K562 (cell line): Measurements from ENCODE around the gene PYGB. TPM values are rescaled to one million over a fixed set of nuclear protein-coding genes. Genes with fewer than 3 reads are reported as not detected.

Experiments used
- DDX20 ChIP-seq: fragments of 450-650 bp; IDR thresholded peaks from 2 replicates; pipeline ENCODE4 v1.6.1; 2016; ENCODE audit warnings: missing genetic modification characterization, low read depth, mild to moderate bottlenecking, missing compliant biosample characterization, moderate library complexity
- DMBX1 ChIP-seq: fragments of 250-450 bp; sonication (Bioruptor Pico); IDR thresholded peaks from 2 replicates; pipeline ENCODE4 v1.8.0; 2022; ENCODE audit warnings: inconsistent platforms, mild to moderate bottlenecking, moderate library complexity, borderline replicate concordance
- HOMEZ ChIP-seq: fragments of 250-450 bp; sonication (Bioruptor Pico); IDR thresholded peaks from 2 replicates; pipeline ENCODE4 v1.4.0; 2020; ENCODE audit warnings: mild to moderate bottlenecking, moderate library complexity
- SMAD4 ChIP-seq: fragments of 250-450 bp; sonication (Bioruptor Pico); conservative IDR thresholded peaks from 2 replicates; pipeline ENCODE4 v1.8.0; 2021; ENCODE audit warnings: inconsistent platforms, mild to moderate bottlenecking, moderate library complexity
- TEAD2 ChIP-seq: fragments of 450-650 bp; IDR thresholded peaks from 2 replicates; pipeline ENCODE4 v1.6.1; 2016; ENCODE audit warnings: missing genetic modification characterization, control low read depth, missing compliant biosample characterization
- XRCC4 ChIP-seq: IDR thresholded peaks from one replicate; pipeline ENCODE4 v1.6.1; 2011; ENCODE audit not compliant: insufficient read depth, insufficient read length; ENCODE audit errors: extremely low read depth
- ZKSCAN8 ChIP-seq: fragments of 200-800 bp; sonication (Bioruptor generic); IDR thresholded peaks from 2 replicates; pipeline ENCODE4 v1.6.1; 2016; ENCODE audit warnings: missing genetic modification characterization, missing compliant biosample characterization
- ZNF316 ChIP-seq: fragments of 450-650 bp; IDR thresholded peaks from 2 replicates; pipeline ENCODE4 v1.6.1; 2016
- ZNF318 ChIP-seq, 2 experiments: fragments of 450-650 bp; IDR thresholded peaks; 2 replicates each; pipeline ENCODE4 v1.6.1; 2016; ENCODE audit warnings: mild to moderate bottlenecking in 2 of 2, borderline replicate concordance in 1 of 2, low read depth in 1 of 2, moderate library complexity in 1 of 2
- polyA plus RNA-seq, 8 experiments: library from polyadenylated mRNA; depleted of rRNA in 4 of 8; stranded (reverse) in 5 of 8; unstranded in 3 of 8; fragments of >200 nt; fragmentation: Nextera tagmentation in 2 of 8; fragmentation: Illumina TruSeq in 1 of 8; extraction: Ambion mirVana in 2 of 8; extraction: Trizol in 1 of 8; gene quantifications; 2 replicates each; pipeline versions ENCODE4 v1.2.1 to v1.2.3, GENCODE V29; 2011 to 2014; ENCODE audit warnings: inconsistent platforms in 1 of 8, missing spikeins in 1 of 8
- total RNA-seq, 7 experiments: library from RNA; depleted of rRNA in 6 of 7; stranded (reverse); fragments of >200 nt in 6 of 7; fragmentation: Illumina TruSeq in 2 of 7; extraction: Trizol in 2 of 7; gene quantifications; 2 replicates each; pipeline versions ENCODE4 v1.2.1 to v1.2.3, GENCODE V29; 2011 to 2021; ENCODE audit warnings: low replicate concordance in 1 of 7

PYGB gene
- total and polyA plus RNA-seq, 9 of the 15 experiments (the other 6 are each of a cell fraction or from before 2014, with no cell fraction given), result 0.34 to 18.0 (median 9.8) TPM

GRCh38 chr20:25209911-25210310 lies 38.0 kb upstream of the PYGB start (continued):
- TF ChIP-seq ZNF318 (IDR thresholded peaks at IDR 0.05; ENCODE audit: borderline replicate concordance in 1 of 2, low read depth in 1 of 2) (no peak), XRCC4 (no peak), DDX20 (tag) (no peak), DMBX1 (CRISPR knock-in tag) (no peak), ZNF316 (no peak), SMAD4 (CRISPR knock-in tag) (no peak), ZKSCAN8 (CRISPR knock-in tag) (no peak), HOMEZ (CRISPR knock-in tag) (no peak), TEAD2 (tag) (no peak)
